Body of pancreas (tissue), 4 donors: ENCODE measurements around the gene TWF2. TPM values are rescaled to one million over a fixed set of nuclear protein-coding genes. Genes with fewer than 3 reads are reported as not detected.

Source experiments
- ATAC-seq: fragments of 150-250 bp; one replicate; pipeline ENCODE4 v1.9.1; 2016
- DNase-seq, 4 donors: peaks; one replicate each; pipeline ENCODE4 v3.0.0-alpha.2; 2019
- H3K27ac ChIP-seq, 4 donors: fragments of 200-600 bp; sonication (generic); 1 replicate in 3 of 4; 2 replicates in 1 of 4; pipeline versions ENCODE4 v1.5.1 to v1.6.1; 2016 to 2019; ENCODE audit warnings: mild to moderate bottlenecking in 1 of 4, mixed read lengths in 1 of 4, moderate library complexity in 1 of 4
- H3K27me3 ChIP-seq, 2 donors: fragments of 200-600 bp; sonication (generic); one replicate each; pipeline ENCODE4 v1.6.0; 2016; ENCODE audit warnings: mild to moderate bottlenecking in 1 of 2
- H3K36me3 ChIP-seq, 2 donors: fragments of 200-600 bp; sonication (generic); replicated peaks in 1 of 2; 2 replicates each; pipeline ENCODE4 v1.5.1; 2016; ENCODE audit warnings: low read depth in 2 of 2; ENCODE audit not compliant: insufficient read depth in 1 of 2
- H3K4me1 ChIP-seq: fragments of 200-600 bp; sonication (generic); one replicate; pipeline ENCODE4 v1.6.0; 2016
- H3K4me3 ChIP-seq, 2 donors: fragments of 200-600 bp; sonication (generic); 1 replicate in 1 of 2; 2 replicates in 1 of 2; pipeline ENCODE4 v1.5.1; 2016 to 2019
- H3K9me3 ChIP-seq, 3 donors: fragments of 200-600 bp; sonication (generic); 1 replicate in 2 of 3; 2 replicates in 1 of 3; pipeline ENCODE4 v1.5.1; 2016
- POLR2A ChIP-seq, 3 donors: fragments of 450-650 bp; IDR thresholded peaks; one replicate each; pipeline ENCODE4 v1.6.1; 2016; ENCODE audit warnings: antibody characterized with exemption in 3 of 3, mild to moderate bottlenecking in 2 of 3
- WGBS, 2 donors: methylation state at CpG; one replicate each; pipeline ENCODE4 v1.1.5; 2017; 5-methylcytosine and 5-hydroxymethylcytosine counted together
- intact Hi-C: fragments of 100-400 bp; cut with DNase I; formaldehyde crosslinking; loops from one replicate; pipeline ENCODE4 v1.15.1; 2023
- total RNA-seq, 2 donors: library from RNA; depleted of rRNA; stranded (reverse); fragments of >200 nt; gene quantifications; one replicate each; pipeline ENCODE4 v1.1.0, GENCODE V29; 2016
- TF ChIP-seq, protein P1 (sequence below), 7 experiments: fragments of 450-650 bp in 4 of 7; fragments of 200-600 bp in 3 of 7; sonication (generic) in 3 of 7; IDR thresholded peaks; one replicate each; pipeline ENCODE4 v1.5.1; 2016 to 2019; ENCODE audit warnings: antibody characterized with exemption in 7 of 7

TWF2 gene
- total RNA-seq, 2 donors from 2014 or later, result 26.7 to 35.8 TPM

DNA sequence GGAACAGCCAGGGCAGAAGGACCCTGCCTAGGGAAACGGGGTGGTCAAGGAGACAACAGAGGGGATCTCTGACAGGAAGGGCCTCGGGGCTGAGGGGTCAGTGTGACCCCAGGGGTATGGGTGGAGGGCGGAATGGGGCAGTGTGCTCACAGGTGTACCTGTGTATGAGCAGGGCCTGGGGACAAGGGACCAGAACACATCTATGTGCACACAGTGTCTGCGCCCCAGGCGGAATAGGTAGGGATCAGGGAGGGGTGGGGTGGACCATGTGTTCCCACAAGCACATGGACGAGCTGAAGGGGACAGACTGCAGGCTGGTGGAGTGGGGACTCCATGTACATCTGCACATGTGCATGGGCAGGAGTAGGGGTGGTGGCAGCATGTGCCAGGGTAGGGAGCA, 8.5 kb downstream of the TWF2 start:
- no peak for DNase-seq
- Histone ChIP-seq H3K36me3 (peaks cover 0 to 7% of the 10 kb centered on the region in 2 donors), H3K4me1 (no peaks in the 10 kb centered on the region), H3K4me3 (no peak overlapping the region), H3K27me3 (no peaks in the 10 kb centered on the region), H3K9me3 (no peaks in the 10 kb centered on the region), H3K27ac (no peak overlapping the region)
- TF ChIP-seq, protein P1, sequence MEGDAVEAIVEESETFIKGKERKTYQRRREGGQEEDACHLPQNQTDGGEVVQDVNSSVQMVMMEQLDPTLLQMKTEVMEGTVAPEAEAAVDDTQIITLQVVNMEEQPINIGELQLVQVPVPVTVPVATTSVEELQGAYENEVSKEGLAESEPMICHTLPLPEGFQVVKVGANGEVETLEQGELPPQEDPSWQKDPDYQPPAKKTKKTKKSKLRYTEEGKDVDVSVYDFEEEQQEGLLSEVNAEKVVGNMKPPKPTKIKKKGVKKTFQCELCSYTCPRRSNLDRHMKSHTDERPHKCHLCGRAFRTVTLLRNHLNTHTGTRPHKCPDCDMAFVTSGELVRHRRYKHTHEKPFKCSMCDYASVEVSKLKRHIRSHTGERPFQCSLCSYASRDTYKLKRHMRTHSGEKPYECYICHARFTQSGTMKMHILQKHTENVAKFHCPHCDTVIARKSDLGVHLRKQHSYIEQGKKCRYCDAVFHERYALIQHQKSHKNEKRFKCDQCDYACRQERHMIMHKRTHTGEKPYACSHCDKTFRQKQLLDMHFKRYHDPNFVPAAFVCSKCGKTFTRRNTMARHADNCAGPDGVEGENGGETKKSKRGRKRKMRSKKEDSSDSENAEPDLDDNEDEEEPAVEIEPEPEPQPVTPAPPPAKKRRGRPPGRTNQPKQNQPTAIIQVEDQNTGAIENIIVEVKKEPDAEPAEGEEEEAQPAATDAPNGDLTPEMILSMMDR (IDR thresholded peaks at IDR 0.05), result no peak
- TF ChIP-seq POLR2A (IDR thresholded peaks at IDR 0.05), result no peak
- intact Hi-C loops, result loop anchor here (5.0 kb wide), 1 partner anchor 117 kb away; no protein-coding TSS in a partner anchor
- ATAC-seq, result no peak
- 88 to 89% methylated on average over 6 of the region's 6 CpGs for WGBS, 2 donors

DNA sequence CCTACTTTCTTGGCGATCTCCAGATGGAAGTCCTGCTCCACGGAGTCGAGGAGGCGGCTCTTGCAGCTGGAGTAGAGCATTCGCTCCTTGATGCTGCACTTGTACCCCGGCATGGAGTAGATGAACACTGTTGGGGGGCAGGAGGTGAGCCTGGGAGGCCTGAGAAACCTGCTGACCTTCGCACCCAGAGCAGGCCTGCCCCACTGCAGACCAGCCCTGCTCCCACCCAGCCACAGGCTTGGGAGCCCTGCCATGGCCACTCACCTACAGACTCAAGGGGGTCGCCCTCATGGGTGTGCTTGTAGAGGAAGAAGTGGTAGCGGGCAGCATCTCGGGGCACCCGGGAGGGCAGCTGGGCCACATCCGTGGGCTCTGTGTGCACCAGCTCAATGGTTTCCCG, 9.3 kb downstream of the TWF2 start:
- DNase-seq, result no peak
- Histone ChIP-seq H3K9me3 (no peaks in the 10 kb centered on the region), H3K36me3 (peaks cover 0 to 7% of the 10 kb centered on the region in 2 donors), H3K4me1 (no peaks in the 10 kb centered on the region), H3K27ac (no peak overlapping the region), H3K4me3 (no peak overlapping the region), H3K27me3 (no peaks in the 10 kb centered on the region)
- TF ChIP-seq, protein P1 (IDR thresholded peaks at IDR 0.05), result no peak
- TF ChIP-seq POLR2A (IDR thresholded peaks at IDR 0.05), result no peak
- 91% methylated on average over 10 to 11 of the region's 13 CpGs for WGBS, 2 donors
- intact Hi-C loops, result loop anchor here (5.0 kb wide), 1 partner anchor 118 kb away; no protein-coding TSS in a partner anchor
- no peak for ATAC-seq

- DNase-seq (no peak), ATAC-seq (no peak)
- 85 to 92% methylated on average over 5 to 19 of the region's 21 CpGs for WGBS, 2 donors
- no peaks in the 10 kb centered on the region for H3K4me1 ChIP-seq
- H3K27me3 ChIP-seq, result no peaks in the 10 kb centered on the region
- peaks cover 0 to 7% of the 10 kb centered on the region in 2 donors for H3K36me3 ChIP-seq
- no peaks in the 10 kb centered on the region for H3K9me3 ChIP-seq
- TF ChIP-seq POLR2A (IDR thresholded peaks at IDR 0.05), result no peak
- TF ChIP-seq, protein P1 (IDR thresholded peaks at IDR 0.05), result no peak
- H3K4me3 ChIP-seq, result no peak overlapping the region
- intact Hi-C loops, result no loop called here
- no peak overlapping the region for H3K27ac ChIP-seq
Observed at GRCh38 chr3:52228751-52229291, 10.1 kb downstream of the TWF2 start.

DNA sequence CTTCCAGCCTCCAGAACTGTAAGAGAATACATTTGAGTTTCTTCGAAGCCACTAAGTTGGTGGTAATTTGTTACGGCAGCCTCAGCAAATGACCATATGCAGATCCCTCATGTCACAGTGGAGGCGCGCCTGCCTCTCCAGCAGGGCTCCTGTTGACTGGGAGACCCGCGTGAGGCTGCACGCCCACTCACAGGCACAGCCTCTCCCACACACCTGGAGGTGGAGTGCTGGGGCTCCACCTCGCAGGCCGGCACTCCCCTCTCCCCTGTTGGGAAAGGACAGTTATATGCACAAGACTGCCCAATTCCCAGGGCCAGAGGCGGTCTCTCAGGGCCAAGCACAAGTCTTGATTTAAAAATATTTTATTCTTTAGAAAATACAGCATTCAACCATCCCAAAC, 10.7 kb downstream of the TWF2 start:
- Histone ChIP-seq H3K9me3 (no peaks in the 10 kb centered on the region), H3K27ac (no peak overlapping the region), H3K36me3 (peaks cover 0 to 7% of the 10 kb centered on the region in 2 donors), H3K4me3 (no peak overlapping the region), H3K27me3 (no peaks in the 10 kb centered on the region), H3K4me1 (no peaks in the 10 kb centered on the region)
- WGBS, 2 donors, result 80 to 91% methylated on average over 6 to 10 of the region's 10 CpGs
- ATAC-seq (no peak), DNase-seq (no peak)
- no peak for TF ChIP-seq POLR2A (IDR thresholded peaks at IDR 0.05)
- TF ChIP-seq, protein P1 (IDR thresholded peaks at IDR 0.05), result no peak
- intact Hi-C loops, result no loop called here

GRCh38 chr3:52227766-52228165, 11.2 kb downstream of the TWF2 start:
- no peaks in the 10 kb centered on the region for H3K9me3 ChIP-seq
- no peaks in the 10 kb centered on the region for H3K27me3 ChIP-seq
- no peak overlapping the region for H3K4me3 ChIP-seq
- H3K4me1 ChIP-seq, result no peaks in the 10 kb centered on the region
- ATAC-seq (no peak), DNase-seq (no peak)
- 57 to 80% methylated on average over 7 of the region's 7 CpGs for WGBS, 2 donors
- H3K36me3 ChIP-seq, result peaks cover 0 to 7% of the 10 kb centered on the region in 2 donors
- TF ChIP-seq, protein P1 (IDR thresholded peaks at IDR 0.05), result no peak
- no peak for TF ChIP-seq POLR2A (IDR thresholded peaks at IDR 0.05)
- intact Hi-C loops, result no loop called here
- H3K27ac ChIP-seq, result no peak overlapping the region
